HUDEP-2 (cell line): ENCODE data around the gene SPRR2A.
"Not testable (repeated sequence)": the region's sequence is repeated elsewhere in the genome, so short reads cannot be mapped to it uniquely, and the experiment has no call there.

Experiments used
- DNase-seq, 76 experiments: peaks; one replicate each; lab custom pipeline; 2025; ENCODE audit not compliant: unreplicated experiment in 76 of 76; lab: John Stamatoyannopoulos, UW

The SPRR2A gene

DNA sequence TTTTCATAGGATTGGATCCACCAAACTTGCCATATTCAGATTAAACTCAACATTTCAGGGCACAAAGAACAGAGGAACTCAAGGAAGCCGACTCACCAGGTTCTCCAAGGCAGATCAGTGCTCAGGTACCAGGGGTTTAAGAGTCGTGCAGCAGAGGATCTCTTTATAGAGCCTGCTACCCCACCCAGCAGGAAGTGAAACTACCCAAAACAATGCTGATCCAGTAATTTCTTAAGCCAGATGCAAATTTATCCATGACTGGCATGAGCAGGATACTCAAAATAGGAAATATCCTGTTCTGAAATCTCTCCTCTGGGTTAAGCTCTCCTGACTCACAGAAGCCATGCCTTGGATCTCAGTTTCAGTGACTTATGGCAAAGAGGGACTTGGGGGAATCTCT, at the start of gene SPRR2A:
Gene SPRR2A (minus strand): TSS at position 138 of the 400 bp plus-strand sequence. CDS start 777 bp downstream, outside the sequence.
- no peak for DNase-seq

DNA sequence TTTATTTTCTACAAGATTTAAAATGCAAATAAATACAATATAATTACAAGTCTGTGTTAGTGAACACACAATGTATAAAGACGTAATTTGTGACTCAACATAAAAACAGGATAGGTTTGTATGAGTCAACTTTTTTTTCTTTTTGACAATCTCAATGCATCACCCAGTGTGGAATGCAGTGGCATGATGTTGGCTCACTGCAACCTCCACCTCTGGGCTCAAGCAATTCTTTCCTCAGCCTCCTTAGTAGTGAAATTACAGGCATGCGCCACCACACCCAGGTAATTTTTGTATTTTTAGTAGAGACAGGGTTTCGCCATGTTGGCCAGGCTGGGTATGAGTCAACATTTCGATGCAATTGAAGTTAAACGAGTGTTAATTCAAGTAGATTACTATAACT, 42.9 kb upstream of the SPRR2A start:
- no peak for DNase-seq

DNA sequence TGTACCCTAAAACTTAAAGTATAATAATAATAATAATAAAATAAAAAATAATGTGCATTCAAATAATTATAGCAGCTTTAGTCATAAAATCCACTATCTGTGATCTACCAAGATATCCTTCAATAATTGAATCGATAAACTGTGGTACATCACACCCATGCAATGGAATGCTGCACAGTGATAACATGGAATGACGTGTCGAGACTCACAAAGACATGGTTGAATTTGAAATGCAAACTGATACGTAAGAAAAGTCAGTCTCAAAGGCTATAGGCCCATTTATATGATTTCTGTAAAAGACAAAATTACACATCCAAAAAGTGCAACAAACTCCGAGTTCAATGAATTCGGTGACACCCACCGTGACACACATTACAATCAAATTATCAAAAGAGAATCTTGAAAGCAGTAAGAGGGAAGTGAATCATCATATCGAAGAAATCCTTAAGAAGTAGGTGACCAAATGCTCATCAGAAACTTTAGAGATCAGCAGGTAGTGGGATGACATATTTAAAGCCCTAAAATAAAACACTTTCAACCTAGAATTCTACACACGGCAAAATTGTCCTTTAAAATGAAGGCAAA, 42.2 kb upstream of the SPRR2A start:
- DNase-seq: no peak

DNA sequence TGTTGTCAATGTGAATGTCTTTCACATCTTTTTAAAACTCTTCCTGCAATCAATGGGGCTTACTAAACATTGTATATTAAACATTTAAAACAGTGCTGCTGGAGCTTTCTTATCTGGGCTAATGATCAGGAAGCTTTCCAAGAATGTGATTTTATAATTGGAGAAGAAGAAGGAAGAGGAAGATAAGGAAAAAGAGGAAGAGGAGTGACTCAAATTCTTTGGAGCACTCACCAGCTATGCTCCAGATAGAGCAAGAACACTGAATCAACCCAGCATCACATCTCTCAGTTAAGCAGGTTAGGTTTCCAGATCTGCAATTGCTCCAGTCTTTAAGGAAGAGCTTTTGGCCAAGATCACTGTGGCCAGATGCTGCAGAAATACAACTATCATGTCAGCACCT, 38.5 kb upstream of the SPRR2A start:
- no peak for DNase-seq

DNA sequence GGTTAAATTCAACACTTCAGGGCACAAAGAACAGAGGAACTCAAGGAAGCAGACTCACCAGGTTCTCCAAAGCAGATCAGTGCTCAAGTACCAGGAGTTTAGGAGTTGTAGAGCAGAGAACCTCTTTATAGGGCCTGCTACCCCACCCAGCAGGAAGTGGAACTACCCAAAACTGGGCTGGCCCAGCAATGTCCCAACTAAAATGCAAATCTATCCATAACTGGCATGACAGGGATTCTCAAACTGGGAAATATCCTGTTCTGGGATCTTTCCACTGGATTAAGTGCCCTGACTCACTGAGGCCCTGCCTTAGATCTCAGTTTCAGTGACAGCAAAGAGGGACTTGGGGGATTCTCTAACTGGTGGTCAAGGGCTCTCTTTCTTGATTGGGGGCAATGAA, 37.1 kb upstream of the SPRR2A start, which contains the start of gene SPRR2E:
Gene SPRR2E (minus strand): TSS at position 101 of the 400 bp plus-strand sequence. CDS start 775 bp downstream, outside the sequence.
- DNase-seq: no peak

DNA sequence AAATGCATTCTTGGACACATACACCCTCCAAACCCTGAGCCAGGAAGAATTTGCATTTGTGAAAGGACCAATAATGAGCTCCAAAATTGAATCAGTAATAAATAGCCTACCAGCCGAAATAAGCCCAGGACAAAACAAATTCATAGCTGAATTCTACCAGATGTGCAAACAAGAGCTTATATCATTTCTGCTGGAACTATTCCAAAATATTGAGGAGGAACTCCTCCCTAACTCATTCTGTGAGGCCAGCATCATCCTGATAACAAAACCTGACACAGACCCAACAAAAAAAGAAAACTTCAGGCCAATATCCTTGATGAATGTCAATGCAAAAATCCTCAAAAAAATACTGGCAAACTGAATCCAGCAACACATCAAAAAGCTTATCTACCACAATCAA, 30.3 kb upstream of the SPRR2A start:
- peak in 35 of 76 experiments; percentile 6 to 82 (median 54) for DNase-seq

DNA sequence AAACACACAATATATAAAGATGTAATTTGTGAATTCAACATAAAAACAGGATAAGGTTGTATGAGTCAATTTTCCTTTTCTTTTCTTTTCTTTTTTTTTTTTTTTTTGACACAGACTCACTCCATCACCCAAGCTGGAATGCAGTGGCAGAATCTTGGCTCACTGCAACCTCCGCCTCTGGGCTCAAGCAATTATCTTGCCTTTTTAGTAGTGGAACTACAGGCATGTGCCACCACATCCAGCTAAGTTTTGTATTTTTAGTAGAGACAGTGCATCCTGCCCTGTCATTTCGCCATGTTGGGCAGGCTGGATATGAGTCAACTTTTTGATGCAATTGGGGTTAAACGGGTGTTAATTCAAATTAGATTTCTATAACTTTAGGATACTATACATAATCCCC, 24.4 kb upstream of the SPRR2A start:
- DNase-seq: no peak

DNA sequence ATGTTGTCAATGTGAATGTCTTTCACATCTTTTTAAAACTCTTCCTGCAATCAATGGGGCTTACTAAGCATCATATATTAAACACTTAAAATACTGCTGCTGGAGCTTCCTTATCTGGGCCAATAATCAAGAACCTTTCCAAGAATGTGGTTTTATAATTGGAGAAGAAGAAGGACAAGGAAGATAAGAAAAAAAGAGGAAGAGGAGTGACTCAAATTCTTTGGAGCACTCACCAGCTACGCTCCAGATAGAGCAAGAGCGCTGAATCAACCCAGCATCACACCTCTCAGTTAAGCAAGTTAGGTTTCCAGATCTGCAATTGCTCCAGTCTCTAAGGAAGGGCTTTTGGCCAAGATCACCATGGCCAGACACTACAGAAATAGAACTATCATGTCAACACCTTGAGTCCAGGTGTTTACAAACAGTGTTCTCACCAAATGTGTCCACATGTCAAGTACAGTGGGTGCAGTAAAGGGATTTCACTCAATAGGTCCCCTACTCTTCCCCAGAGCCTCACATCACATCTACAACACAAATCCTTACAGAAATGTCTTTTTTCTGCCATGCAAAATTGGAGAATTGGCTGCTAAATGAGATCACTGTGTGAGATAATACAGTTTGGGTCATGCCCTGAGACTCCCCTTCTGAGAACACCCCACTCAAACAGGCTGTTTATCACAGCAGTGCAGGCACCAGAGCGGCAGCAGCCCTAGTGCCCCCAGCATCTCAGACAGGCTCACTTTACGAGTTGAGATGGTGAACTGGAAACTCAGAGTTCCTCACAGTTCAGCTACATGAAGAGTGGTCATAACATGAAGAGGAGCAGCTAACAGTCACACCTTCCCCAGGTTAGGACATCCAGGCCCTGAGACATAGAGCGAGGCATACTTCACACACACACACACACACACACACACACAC, 15.8 kb upstream of the SPRR2A start:
- DNase-seq: peak in 61 of 76 experiments; percentile 9 to 81 (median 40)

DNA sequence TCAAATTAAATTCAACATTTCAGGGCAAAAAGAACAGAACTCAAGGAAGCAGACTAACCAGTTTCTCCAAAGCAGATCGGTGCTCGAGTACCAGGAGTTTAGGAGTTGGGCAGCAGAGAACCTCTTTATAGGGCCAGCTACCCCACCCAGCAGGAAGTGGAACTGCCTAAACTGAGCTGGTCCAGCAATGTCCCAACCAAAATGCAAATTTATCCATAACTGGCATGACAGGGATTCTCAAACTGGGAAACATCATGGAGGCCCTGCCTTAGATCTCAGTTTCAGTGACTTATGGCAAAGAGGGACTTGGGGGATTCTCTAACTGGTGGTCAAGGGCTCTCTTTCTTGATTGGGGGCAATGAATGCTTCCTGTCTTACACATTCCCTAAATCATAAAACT, 14.2 kb upstream of the SPRR2A start, which contains the start of gene SPRR2B:
Gene SPRR2B (minus strand): TSS at position 101 of the 400 bp plus-strand sequence. CDS start 772 bp downstream, outside the sequence.
- DNase-seq: no peak

DNA sequence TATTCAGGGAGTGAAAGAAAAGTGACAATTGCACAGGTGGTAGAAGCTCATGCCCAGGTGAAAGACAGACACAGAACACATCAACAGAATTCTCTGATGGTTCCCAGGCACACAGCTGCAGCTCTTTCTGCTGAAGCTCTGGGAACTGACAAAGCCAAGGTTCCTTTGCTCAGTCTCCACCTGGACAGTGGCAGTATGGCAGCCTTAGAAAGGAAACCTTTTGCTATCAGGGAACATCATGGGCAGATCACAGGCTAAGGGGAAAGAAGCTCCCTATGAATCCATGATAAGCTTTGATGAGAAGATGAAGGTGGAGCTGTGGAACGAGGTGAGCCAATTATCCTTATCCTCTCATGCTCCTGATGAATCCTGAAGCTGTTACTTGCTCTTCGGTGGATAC, 12.9 kb upstream of the SPRR2A start:
- DNase-seq: no peak

DNA sequence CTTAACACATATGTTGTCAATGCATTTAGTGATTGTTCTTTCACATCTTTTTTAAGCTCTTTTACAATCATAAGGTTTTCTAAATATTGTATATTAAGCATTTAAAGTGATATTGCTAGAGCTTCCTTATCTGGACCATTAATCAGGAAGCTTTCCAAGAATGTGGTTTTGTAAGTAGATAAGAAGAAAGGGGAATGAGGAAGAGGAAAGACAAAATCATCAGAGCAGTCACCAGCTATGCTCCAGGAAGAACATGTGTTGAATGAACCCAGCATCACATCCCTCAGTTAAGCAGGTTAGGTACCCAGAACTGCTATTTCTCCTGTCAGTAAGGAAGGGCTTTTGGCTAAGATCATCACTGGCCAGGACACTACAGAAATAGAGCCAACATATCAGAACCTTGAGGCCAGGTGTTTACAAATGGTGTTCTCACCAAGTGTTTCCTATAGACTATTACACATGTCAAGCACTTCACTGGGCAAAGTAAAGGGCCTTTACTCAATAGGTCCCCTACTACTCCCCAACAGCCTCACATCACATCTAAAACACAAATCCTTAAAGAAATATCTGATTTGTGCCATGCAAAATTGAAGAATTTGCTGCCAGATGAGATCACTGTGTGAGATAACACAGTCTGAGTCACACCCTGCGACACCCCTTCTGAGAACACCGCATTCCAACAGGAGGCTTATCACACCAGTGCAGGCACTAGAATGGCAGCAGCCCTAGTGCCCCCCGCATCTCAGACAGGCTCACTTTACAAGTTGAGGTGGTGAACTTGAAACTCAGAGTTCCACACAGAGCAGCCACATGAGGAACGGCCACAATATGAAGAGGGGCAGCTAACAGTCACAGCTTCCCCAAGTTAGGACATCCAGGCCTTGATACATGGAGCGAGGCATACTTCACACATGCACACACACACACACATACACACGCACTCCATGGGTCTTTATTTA, 1.8 kb upstream of the SPRR2A start:
- peak in 74 of 76 experiments; percentile 25 to 97 (median 86) for DNase-seq

DNA sequence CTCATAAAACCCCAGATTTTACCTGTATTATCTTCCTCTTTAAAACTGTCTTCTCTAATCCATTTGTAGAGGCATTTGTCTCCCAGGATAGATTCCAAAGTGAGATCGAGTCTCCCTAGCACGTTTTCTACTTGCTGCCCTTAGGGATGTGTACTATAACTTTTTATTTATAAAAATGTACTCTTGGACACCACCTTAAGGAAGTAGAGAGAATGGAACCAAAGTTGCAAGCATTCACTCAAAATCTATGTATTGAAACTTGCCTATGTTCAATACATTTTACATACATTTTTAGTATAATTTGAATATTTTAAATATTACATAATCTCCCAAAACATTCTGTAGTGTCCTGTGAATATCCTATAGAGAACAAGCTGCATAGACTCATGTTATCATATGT, 842 bp upstream of the SPRR2A start:
- DNase-seq: peak in 3 of 76 experiments; percentile 10 to 19 (median 17)

DNA sequence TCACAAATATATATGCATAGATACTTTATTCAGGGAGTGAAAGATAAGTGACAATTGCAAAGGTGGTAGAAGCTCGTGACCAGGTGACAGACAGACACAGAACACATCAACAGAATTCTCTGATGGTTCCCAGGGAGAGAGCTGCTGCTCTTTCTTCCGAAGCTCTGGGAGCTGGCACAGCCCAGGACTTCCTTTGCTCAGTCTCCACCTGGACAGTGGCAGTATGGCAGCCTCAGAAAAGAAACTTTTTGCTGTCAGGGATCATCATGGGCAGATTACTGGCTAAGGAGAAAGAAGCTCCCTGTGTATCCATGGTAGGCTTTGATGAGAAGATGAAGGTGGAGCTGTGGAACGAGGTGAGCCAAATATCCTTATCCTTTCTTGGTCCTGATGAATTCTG, 1.2 kb downstream of the SPRR2A start:
- not testable (repeated sequence) for DNase-seq

DNA sequence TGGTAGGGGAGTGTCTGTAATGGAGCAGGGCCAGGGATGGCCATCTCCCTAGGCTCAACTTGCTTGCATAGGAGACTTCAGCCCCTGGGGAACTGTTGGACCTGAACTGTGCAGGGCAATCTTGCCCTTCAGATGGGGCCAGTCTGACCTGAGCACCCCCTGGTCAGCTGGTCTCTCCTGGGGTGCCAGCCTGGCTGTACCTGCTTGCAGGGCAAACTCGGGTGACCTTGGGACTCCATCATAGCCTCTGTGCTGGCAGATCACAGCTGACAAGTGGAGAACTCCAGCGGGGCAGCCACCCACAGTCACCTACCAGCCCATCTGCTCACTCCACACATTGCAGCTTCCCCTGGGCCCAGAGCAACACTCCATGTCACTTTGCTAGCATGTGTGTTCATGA, 8.1 kb downstream of the SPRR2A start:
- no peak for DNase-seq

DNA sequence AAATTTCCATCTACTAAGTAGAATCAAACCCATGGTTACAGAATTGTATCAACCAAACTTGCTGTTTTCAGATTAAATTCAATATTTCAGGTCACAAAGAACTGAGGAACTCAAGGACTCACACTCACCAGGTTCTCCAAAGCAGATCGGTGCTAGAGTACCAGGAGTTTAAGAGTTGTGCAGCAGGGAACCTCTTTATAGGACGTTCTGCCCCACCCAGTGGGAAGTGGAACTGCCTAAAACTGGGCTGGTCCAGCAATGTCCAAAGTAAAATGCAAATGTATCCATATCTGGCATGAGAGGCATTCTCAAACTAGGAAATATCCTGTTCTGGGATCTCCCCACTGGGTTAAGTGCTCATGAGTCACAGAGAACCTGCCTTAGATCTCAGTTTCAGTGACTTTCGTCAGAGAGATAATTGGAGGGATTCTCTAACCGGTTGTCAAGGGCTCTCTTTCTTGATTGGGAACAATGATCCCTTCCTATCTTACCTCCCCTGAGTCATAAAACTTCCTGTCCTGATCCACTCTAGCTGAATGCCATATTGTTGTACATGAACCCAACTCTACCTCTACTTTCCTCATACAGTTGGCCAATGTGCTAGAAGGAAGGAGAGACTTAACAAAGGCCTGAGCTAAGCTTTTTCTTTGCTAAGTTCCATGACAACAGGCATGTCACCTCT, 16.2 kb downstream of the SPRR2A start, which contains the start of gene SPRR2D:
Gene SPRR2D (minus strand): TSS at position 171 of the 682 bp plus-strand sequence. CDS start 774 bp downstream, outside the sequence.
- DNase-seq: no peak

DNA sequence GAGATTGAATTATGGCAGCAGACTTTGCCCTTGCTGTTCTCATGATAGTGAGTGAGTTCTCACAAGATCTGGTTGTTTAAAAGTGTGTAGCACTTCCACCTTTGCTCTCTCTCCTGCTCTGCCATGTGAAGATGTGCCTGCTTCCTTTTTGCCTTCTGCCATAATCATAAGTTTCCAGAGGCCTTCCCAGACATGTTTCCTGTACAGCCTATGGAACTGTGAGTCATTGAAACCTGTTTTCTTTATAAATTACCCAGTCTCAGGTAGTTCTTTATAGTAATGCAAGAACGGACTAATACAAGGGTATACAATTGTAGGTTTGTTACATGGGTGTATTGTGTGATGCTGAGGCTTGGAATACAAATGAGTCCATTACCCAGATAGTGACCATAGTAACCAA, 22.1 kb downstream of the SPRR2A start:
- no peak for DNase-seq

DNA sequence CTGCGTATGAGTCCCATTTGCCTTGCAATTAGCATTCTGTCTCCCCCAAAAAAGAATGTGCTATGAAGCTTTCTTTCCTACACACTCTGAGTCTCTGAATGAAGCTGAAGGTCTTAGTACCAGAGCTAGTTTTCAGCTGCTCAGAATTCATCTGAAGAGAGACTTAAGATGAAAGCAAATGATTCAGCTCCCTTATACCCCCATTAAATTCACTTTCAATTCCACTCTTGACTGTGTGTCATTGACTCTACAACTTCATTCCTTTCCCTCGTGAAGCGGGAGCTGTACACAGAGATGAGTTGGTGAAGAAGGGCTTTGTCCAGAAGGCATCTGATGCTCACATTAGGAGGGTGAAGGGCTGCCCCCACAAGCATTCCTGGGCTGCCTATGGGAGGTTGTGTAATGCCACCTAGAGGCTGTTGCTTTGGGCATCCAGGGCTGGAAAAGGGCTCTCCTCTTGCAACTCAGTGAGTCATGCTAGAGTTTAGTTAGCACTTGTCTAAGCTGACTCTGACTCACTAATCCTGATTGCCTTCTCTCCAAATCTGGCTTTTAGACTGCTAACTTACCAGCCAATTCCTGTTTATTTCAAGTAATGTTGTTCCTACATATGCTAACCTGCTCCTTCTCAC, 24.5 kb downstream of the SPRR2A start:
- DNase-seq: peak in 32 of 76 experiments; percentile 5 to 51 (median 23)

DNA sequence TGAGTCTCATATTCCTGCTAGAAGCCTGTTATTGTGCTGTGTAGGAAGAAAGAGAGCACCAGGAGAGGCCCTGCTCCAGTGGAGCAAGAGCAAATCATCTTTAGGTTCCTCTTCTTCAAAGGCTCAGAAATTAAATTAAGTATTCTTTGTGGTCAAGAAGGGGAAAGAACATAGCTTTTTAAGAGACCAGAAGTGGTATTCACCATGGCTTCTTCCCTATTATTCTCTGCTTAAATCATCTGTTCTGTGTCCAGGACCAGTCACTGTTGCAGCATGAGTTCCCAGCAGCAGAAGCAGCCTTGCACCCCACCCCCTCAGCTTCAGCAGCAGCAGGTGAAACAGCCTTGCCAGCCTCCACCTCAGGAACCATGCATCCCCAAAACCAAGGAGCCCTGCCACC, 25.2 kb downstream of the SPRR2A start:
- no peak for DNase-seq

DNA sequence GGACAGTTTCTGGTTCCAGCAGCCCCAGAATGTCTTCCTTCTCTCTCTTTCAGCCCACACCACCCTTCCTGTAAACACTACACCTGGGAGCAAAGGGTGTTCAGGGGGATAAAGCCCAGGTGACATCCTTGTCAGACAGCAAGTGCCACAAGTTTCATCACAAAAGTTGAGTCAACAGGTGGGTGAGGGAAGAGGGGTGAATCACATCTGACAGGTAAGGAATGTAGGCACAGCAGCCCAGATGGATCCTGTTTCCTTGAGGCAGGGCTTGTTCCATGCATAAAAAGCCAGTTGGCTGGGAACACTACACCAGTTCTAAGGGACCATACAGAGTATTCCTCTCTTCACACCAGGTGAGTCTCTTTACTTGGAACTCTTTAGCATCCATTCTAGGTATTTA, 26.4 kb downstream of the SPRR2A start, which contains the start of gene SPRR1B:
Gene SPRR1B (plus strand): TSS at position 309 of the 400 bp plus-strand sequence. CDS start 1,143 bp downstream, outside the sequence.
- DNase-seq: no peak
